ENCODE results near the gene ARID5B.
"Not testable (repeated sequence)": the region's sequence is repeated elsewhere in the genome, so short reads cannot be mapped to it uniquely, and the experiment has no call there.

ARID5B gene

GRCh38 chr10:62023329-62023728 lies 121.8 kb downstream of the ARID5B start:
- no peak overlapping the region for H3K4me3 ChIP-seq (ENCODE audit: low read depth, low read length)
- H3K27ac ChIP-seq, result no peak overlapping the region
- H3K9me3 ChIP-seq (ENCODE audit: severe bottlenecking), result no peaks in the 10 kb centered on the region
- no peak for DNase-seq
- H3K36me3 ChIP-seq, result no peaks in the 10 kb centered on the region
- no peak for TF ChIP-seq CTCF (IDR thresholded peaks at IDR 0.05; ENCODE audit: low read depth, low read length)
- no peaks in the 10 kb centered on the region for H3K27me3 ChIP-seq (ENCODE audit: insufficient read depth, low read depth, severe bottlenecking)

GRCh38 chr10:62024026-62024701 lies 122.7 kb downstream of the ARID5B start:
- H3K9me3 ChIP-seq (ENCODE audit: severe bottlenecking), result no peaks in the 10 kb centered on the region
- H3K27ac ChIP-seq, result no peak overlapping the region
- DNase-seq, result no peak
- H3K36me3 ChIP-seq, result no peaks in the 10 kb centered on the region
- H3K4me3 ChIP-seq (ENCODE audit: low read depth, low read length), result no peak overlapping the region
- no peak for TF ChIP-seq CTCF (IDR thresholded peaks at IDR 0.05; ENCODE audit: low read depth, low read length)
- H3K27me3 ChIP-seq (ENCODE audit: insufficient read depth, low read depth, severe bottlenecking), result no peaks in the 10 kb centered on the region

GRCh38 chr10:62025134-62025794 lies 123.8 kb downstream of the ARID5B start:
- Histone ChIP-seq H3K27me3 (ENCODE audit: insufficient read depth, low read depth, severe bottlenecking) (no peaks in the 10 kb centered on the region), H3K27ac (no peak overlapping the region), H3K36me3 (no peaks in the 10 kb centered on the region), H3K4me3 (ENCODE audit: low read depth, low read length) (no peak overlapping the region), H3K9me3 (ENCODE audit: severe bottlenecking) (no peaks in the 10 kb centered on the region)
- TF ChIP-seq CTCF (IDR thresholded peaks at IDR 0.05; ENCODE audit: low read depth, low read length), result no peak
- no peak for DNase-seq

GRCh38 chr10:62025901-62026879 lies 124.7 kb downstream of the ARID5B start:
- Histone ChIP-seq H3K27me3 (ENCODE audit: insufficient read depth, low read depth, severe bottlenecking) (no peaks in the 10 kb centered on the region), H3K36me3 (no peaks in the 10 kb centered on the region), H3K27ac (no peak overlapping the region), H3K9me3 (ENCODE audit: severe bottlenecking) (no peaks in the 10 kb centered on the region), H3K4me3 (ENCODE audit: low read depth, low read length) (no peak overlapping the region)
- no peak for DNase-seq
- no peak for TF ChIP-seq CTCF (IDR thresholded peaks at IDR 0.05; ENCODE audit: low read depth, low read length)

GRCh38 chr10:62027841-62028501 lies 126.5 kb downstream of the ARID5B start:
- Histone ChIP-seq H3K36me3 (no peaks in the 10 kb centered on the region), H3K27ac (no peak overlapping the region)

GRCh38 chr10:62028502-62028842 lies 127.0 kb downstream of the ARID5B start:
- not testable (repeated sequence) for H3K27me3 ChIP-seq (ENCODE audit: insufficient read depth, low read depth, severe bottlenecking); H3K27ac ChIP-seq; H3K4me3 ChIP-seq (ENCODE audit: low read depth, low read length); H3K9me3 ChIP-seq (ENCODE audit: severe bottlenecking); DNase-seq; H3K36me3 ChIP-seq

More at GRCh38 chr10:62027841-62028501, 126.5 kb downstream of the ARID5B start:
- no peaks in the 10 kb centered on the region for H3K27me3 ChIP-seq (ENCODE audit: insufficient read depth, low read depth, severe bottlenecking)
- TF ChIP-seq CTCF (IDR thresholded peaks at IDR 0.05; ENCODE audit: low read depth, low read length), result no peak
- DNase-seq, result no peak
- no peaks in the 10 kb centered on the region for H3K9me3 ChIP-seq (ENCODE audit: severe bottlenecking)
- no peak overlapping the region for H3K4me3 ChIP-seq (ENCODE audit: low read depth, low read length)

Data from WERI-Rb-1 (cell line).